HepG2 (cell line): ENCODE results near the gene TOR2A. TPM values are rescaled to one million over a fixed set of nuclear protein-coding genes. Genes with fewer than 3 reads are reported as not detected.

Experiments used
- ELF1 ChIP-seq: sonication (generic); formaldehyde crosslinking; IDR thresholded peaks from 2 replicates; pipeline ENCODE4 v1.4.0; 2020; ENCODE audit warnings: missing genetic modification reagents
- EZH2 ChIP-seq: conservative IDR thresholded peaks from 2 replicates; pipeline ENCODE4 v1.6.1; 2012; ENCODE audit warnings: mild to moderate bottlenecking, low read depth, low read length, moderate library complexity
- GMEB1 ChIP-seq: sonication (generic); formaldehyde crosslinking; IDR thresholded peaks from 2 replicates; pipeline ENCODE4 v1.5.1; 2020; ENCODE audit warnings: missing genetic modification reagents, mild to moderate bottlenecking, borderline replicate concordance
- GMEB2 ChIP-seq: IDR thresholded peaks from 2 replicates; pipeline ENCODE4 v1.6.1; 2016; ENCODE audit warnings: missing biosample characterization, missing genetic modification reagents, low read depth
- KDM5B ChIP-seq: sonication (generic); formaldehyde crosslinking; IDR thresholded peaks from 2 replicates; pipeline ENCODE4 v1.4.0; 2020; ENCODE audit warnings: missing genetic modification reagents, mild to moderate bottlenecking, borderline replicate concordance
- PRMT3 ChIP-seq: sonication (generic); formaldehyde crosslinking; IDR thresholded peaks from 2 replicates; pipeline ENCODE4 v1.8.1; 2022; ENCODE audit warnings: low read depth, mild to moderate bottlenecking, moderate library complexity, missing genetic modification reagents, borderline replicate concordance
- SMC3 ChIP-seq: IDR thresholded peaks from 2 replicates; pipeline ENCODE4 v1.6.1; 2011; ENCODE audit warnings: low read length, improper control_type of control experiment
- SNAPC4 ChIP-seq: sonication (generic); formaldehyde crosslinking; IDR thresholded peaks from 2 replicates; pipeline ENCODE4 v1.4.0; 2020; ENCODE audit warnings: mild to moderate bottlenecking, missing genetic modification reagents
- TFDP1 ChIP-seq: IDR thresholded peaks from 2 replicates; pipeline ENCODE4 v1.6.1; 2016; ENCODE audit warnings: missing compliant biosample characterization, missing genetic modification reagents, borderline replicate concordance
- ZC3H4 ChIP-seq: sonication (generic); formaldehyde crosslinking; IDR thresholded peaks from 2 replicates; pipeline ENCODE4 v1.4.0; 2020; ENCODE audit warnings: missing genetic modification reagents, borderline replicate concordance
- ZNF275 ChIP-seq: sonication (generic); formaldehyde crosslinking; IDR thresholded peaks from 2 replicates; pipeline ENCODE4 v1.8.0; 2022; ENCODE audit warnings: missing genetic modification reagents, mild to moderate bottlenecking, inconsistent platforms, borderline replicate concordance
- ZNF383 ChIP-seq: sonication (generic); formaldehyde crosslinking; IDR thresholded peaks from 2 replicates; pipeline ENCODE4 v1.4.0; 2020; ENCODE audit warnings: missing genetic modification reagents, mild to moderate bottlenecking, borderline replicate concordance
- ZNF441 ChIP-seq: sonication (generic); formaldehyde crosslinking; IDR thresholded peaks from 2 replicates; pipeline ENCODE4 v1.7.0; 2021; ENCODE audit warnings: missing genetic modification reagents, borderline replicate concordance
- ZNF737 ChIP-seq: sonication (generic); formaldehyde crosslinking; IDR thresholded peaks from 2 replicates; pipeline ENCODE4 v1.5.0; 2020; ENCODE audit warnings: missing genetic modification reagents, mild to moderate bottlenecking, borderline replicate concordance
- ZNF788 ChIP-seq: sonication (generic); formaldehyde crosslinking; IDR thresholded peaks from 2 replicates; pipeline ENCODE4 v1.5.0; 2020; ENCODE audit warnings: mild to moderate bottlenecking, missing genetic modification reagents, borderline replicate concordance
- polyA plus RNA-seq, 8 experiments: library from polyadenylated mRNA; depleted of rRNA in 3 of 8; stranded (reverse) in 7 of 8; unstranded in 1 of 8; fragments of >200 nt; fragmentation: Illumina TruSeq in 4 of 8; extraction: Trizol in 4 of 8; gene quantifications; 2 replicates each; pipeline versions ENCODE4 v1.2.1 to v1.2.3, GENCODE V29; 2011 to 2016; ENCODE audit warnings: low read depth in 4 of 8, missing spikeins in 1 of 8, mixed read lengths in 1 of 8; ENCODE audit not compliant: insufficient read depth in 1 of 8
- total RNA-seq, 5 experiments: library from RNA; depleted of rRNA; stranded (reverse); fragments of >200 nt; fragmentation: Illumina TruSeq; extraction: Trizol; gene quantifications; 2 replicates each; pipeline ENCODE4 v1.2.3, GENCODE V29; 2016; ENCODE audit warnings: low read depth in 1 of 5

The TOR2A gene
- total and polyA plus RNA-seq, 2 of the 13 experiments (the other 11 are each of a cell fraction or from before 2014, with no cell fraction given): 3.5 to 7.2 TPM

- TF ChIP-seq ZC3H4 (CRISPR knock-in tag): no peak
- peak; percentile 100 for TF ChIP-seq ELF1 (CRISPR knock-in tag)
- no peak for TF ChIP-seq ZNF737 (CRISPR knock-in tag)
- peak; percentile 33; the same call in 1 of the 2 replicates for TF ChIP-seq SNAPC4 (CRISPR knock-in tag)
- peak; percentile 63; the same call in 1 of the 2 replicates for TF ChIP-seq ZNF788 (CRISPR knock-in tag)
- TF ChIP-seq ZNF383 (CRISPR knock-in tag): no peak
- TF ChIP-seq PRMT3 (CRISPR knock-in tag): no peak
- TF ChIP-seq TFDP1 (CRISPR knock-in tag): peak; percentile 72
- TF ChIP-seq ZNF441 (CRISPR knock-in tag): no peak
- 0 out of 2 replicates have a peak, but pooled peaks have one; percentile 34 for TF ChIP-seq ZNF275 (CRISPR knock-in tag)
- peak; percentile 33; the same call in 1 of the 2 replicates for TF ChIP-seq KDM5B (CRISPR knock-in tag)
- peak; percentile 76 for TF ChIP-seq GMEB2 (CRISPR knock-in tag)
- no peak for TF ChIP-seq SMC3
- no peak for TF ChIP-seq EZH2
- peak; percentile 91 for TF ChIP-seq GMEB1 (CRISPR knock-in tag)
Measured at GRCh38 chr9:127715470-127716337, 19.4 kb downstream of the TOR2A start, which contains the start of the genes PTRH1 and TTC16 (continued).
